HCT116 (cell line): ENCODE results near the gene PGA4. TPM values are rescaled to one million over a fixed set of nuclear protein-coding genes. Genes with fewer than 3 reads are reported as not detected.

ENCODE experiments used
- ATAC-seq: fragments of 200-7000 bp; cut with Tn5 transposase; 2 replicates; pipeline ENCODE4 v1.9.1; 2020; ENCODE audit warnings: mild to moderate bottlenecking, moderate library complexity
- BruUV-seq: library from RNA; stranded (reverse); fragments of 400-500 nt; replicated peaks from 2 replicates; lab custom pipeline; 2021; lab: Mats Ljungman, UMichigan
- CTCF ChIA-PET: fragments of 300-600 bp; sonication (Branson Sonifier 250); formaldehyde crosslinking; loops from one replicate; lab custom pipeline; 2021; ENCODE audit warnings: antibody characterized with exemption; lab: Charles Lee
- POLR2A ChIA-PET: fragments of 300-600, 350-600 bp; sonication (Branson Sonifier 250); formaldehyde crosslinking; loops from one replicate; lab custom pipeline; 2021; ENCODE audit warnings: antibody characterized with exemption; lab: Charles Lee
- RAD21 ChIA-PET, 2 experiments: fragments of 300-600 bp; sonication (Branson Sonifier 250); formaldehyde crosslinking; loops; one replicate each; lab custom pipeline; 2023; ENCODE audit warnings: low total read pairs in 2 of 2; ENCODE audit not compliant: uncharacterized antibody in 2 of 2, unreplicated experiment in 2 of 2, low non-redundant PET in 1 of 2; lab: Charles Lee
- DNase-seq: peaks from one replicate; pipeline ENCODE4 v3.0.0-alpha.2; 2010; ENCODE audit warnings: low read depth, low spot score
- H2AFZ ChIP-seq: fragments of 200-600 bp; shearing (Covaris generic), sonication (generic); 2 replicates; pipeline ENCODE4 v1.6.1; 2017; ENCODE audit warnings: low read depth, mixed run types, mixed read lengths, antibody characterized with exemption, low read length; ENCODE audit not compliant: poor library complexity, severe bottlenecking
- H3K27ac ChIP-seq: 2 replicates; pipeline ENCODE4 v1.5.1; 2012; ENCODE audit warnings: low read depth, low read length
- H3K27me3 ChIP-seq: fragments of 200-600 bp; sonication (generic); 2 replicates; pipeline ENCODE4 v1.6.1; 2016; ENCODE audit warnings: mixed run types, low read length, mixed read lengths; ENCODE audit not compliant: insufficient read depth
- H3K36me3 ChIP-seq, 2 experiments: fragments of 200-500 bp in 1 of 2; fragments of 200-600 bp in 1 of 2; sonication (Bioruptor generic) in 1 of 2; sonication (generic) in 1 of 2; 2 replicates each; pipeline versions ENCODE4 v1.5.1 to v1.6.1; 2014 to 2016; ENCODE audit warnings: low read length in 2 of 2, inconsistent platforms in 1 of 2, mixed read lengths in 1 of 2, mixed run types in 1 of 2; ENCODE audit not compliant: insufficient read depth in 2 of 2, control insufficient read depth in 1 of 2
- H3K4me1 ChIP-seq, 2 experiments: fragments of 200-600 bp in 1 of 2; sonication (generic) in 1 of 2; 2 replicates each; pipeline versions ENCODE4 v1.5.1 to v1.6.1; 2012 to 2017; ENCODE audit warnings: low read length in 2 of 2, inconsistent platforms in 1 of 2, mild to moderate bottlenecking in 1 of 2, mixed read lengths in 1 of 2, mixed run types in 1 of 2, moderate library complexity in 1 of 2; ENCODE audit not compliant: insufficient read depth in 2 of 2, control insufficient read depth in 1 of 2
- H3K4me2 ChIP-seq: fragments of 200-600 bp; sonication (generic); 2 replicates; pipeline ENCODE4 v1.6.1; 2017; ENCODE audit warnings: mixed run types, low read length, mixed read lengths
- H3K4me3 ChIP-seq, 2 experiments: fragments of 200-600 bp in 1 of 2; sonication (generic) in 1 of 2; replicated peaks in 1 of 2; 2 replicates each; pipeline ENCODE4 v1.5.1; 2011 to 2016; ENCODE audit warnings: low read length in 2 of 2, control low read depth in 1 of 2, low read depth in 1 of 2, mild to moderate bottlenecking in 1 of 2, mixed read lengths in 1 of 2, mixed run types in 1 of 2
- H3K79me2 ChIP-seq: fragments of 200-600 bp; sonication (generic); 2 replicates; pipeline ENCODE4 v1.6.1; 2017; ENCODE audit warnings: mild to moderate bottlenecking, mixed run types, low read length, moderate library complexity, mixed read lengths; ENCODE audit not compliant: insufficient read depth
- H3K9ac ChIP-seq: fragments of 200-600 bp; sonication (generic); 2 replicates; pipeline ENCODE4 v1.6.1; 2016; ENCODE audit warnings: low read length, mixed read lengths
- H3K9me2 ChIP-seq: fragments of 200-600 bp; sonication (generic), shearing (Covaris generic); 2 replicates; pipeline ENCODE4 v1.6.1; 2017; ENCODE audit warnings: mixed run types, mild to moderate bottlenecking, moderate library complexity; ENCODE audit not compliant: insufficient read depth
- H3K9me3 ChIP-seq, 2 experiments: fragments of 200-500 bp in 1 of 2; fragments of 200-600 bp in 1 of 2; sonication (Bioruptor generic) in 1 of 2; sonication (generic) in 1 of 2; 2 replicates each; pipeline ENCODE4 v1.6.1; 2014 to 2017; ENCODE audit warnings: low read length in 2 of 2, mixed read lengths in 2 of 2, inconsistent platforms in 1 of 2, low read depth in 1 of 2, mild to moderate bottlenecking in 1 of 2, mixed run types in 1 of 2, moderate library complexity in 1 of 2; ENCODE audit not compliant: control insufficient read depth in 1 of 2, insufficient read depth in 1 of 2
- H4K20me1 ChIP-seq: fragments of 200-600 bp; sonication (generic), shearing (Covaris generic); 2 replicates; pipeline ENCODE4 v1.6.1; 2017; ENCODE audit warnings: mixed run types, mild to moderate bottlenecking, moderate library complexity; ENCODE audit not compliant: insufficient read depth
- CTCF ChIP-seq, 3 experiments: fragments of 200-600 bp in 1 of 3; sonication (generic) in 1 of 3; IDR thresholded peaks in 2 of 3; conservative IDR thresholded peaks in 1 of 3; 2 replicates each; pipeline ENCODE4 v1.5.1; 2012 to 2017; ENCODE audit warnings: low read depth in 2 of 3, low read length in 2 of 3, antibody characterized with exemption in 1 of 3, borderline replicate concordance in 1 of 3, control low read depth in 1 of 3, mild to moderate bottlenecking in 1 of 3, mixed read lengths in 1 of 3, mixed run types in 1 of 3, moderate library complexity in 1 of 3; ENCODE audit not compliant: insufficient read depth in 1 of 3
- MAX ChIP-seq: IDR thresholded peaks from 2 replicates; pipeline ENCODE4 v1.6.1; 2012
- POLR2A ChIP-seq: IDR thresholded peaks from 2 replicates; pipeline ENCODE4 v1.7.0; 2011; ENCODE audit warnings: borderline replicate concordance; ENCODE audit not compliant: insufficient read depth, insufficient read length; ENCODE audit errors: extremely low read depth
- RAD21 ChIP-seq: IDR thresholded peaks from 2 replicates; pipeline ENCODE4 v1.6.1; 2012; ENCODE audit warnings: low read depth, mild to moderate bottlenecking
- REST ChIP-seq: IDR thresholded peaks from 2 replicates; pipeline ENCODE4 v1.6.1; 2012; ENCODE audit warnings: low read depth
- SP1 ChIP-seq: IDR thresholded peaks from 2 replicates; pipeline ENCODE4 v1.6.1; 2012; ENCODE audit warnings: low read depth
- ZBTB33 ChIP-seq: IDR thresholded peaks from 2 replicates; pipeline ENCODE4 v1.6.1; 2011; ENCODE audit warnings: mild to moderate bottlenecking, low read length, moderate library complexity; ENCODE audit not compliant: insufficient replicate concordance; ENCODE audit errors: extremely low read depth
- ZFX ChIP-seq: fragments of 450-650 bp; IDR thresholded peaks from 2 replicates; pipeline ENCODE4 v1.6.1; 2017
- ZNF274 ChIP-seq: fragments of 200-500 bp; sonication (Bioruptor generic); IDR thresholded peaks from 2 replicates; pipeline ENCODE4 v1.6.1; 2014; ENCODE audit warnings: mild to moderate bottlenecking, low read depth, low read length, inconsistent platforms
- intact Hi-C: fragments of 100-400 bp; cut with micrococcal nuclease; formaldehyde crosslinking; loops from 2 replicates; pipeline ENCODE4 v1.10.0; 2022
- total RNA-seq: library from RNA; stranded (reverse); gene quantifications from one replicate; pipeline ENCODE4 v1.2.1, GENCODE V29; 2021; ENCODE audit not compliant: unreplicated experiment

The PGA4 gene
- total RNA-seq, 1 experiment from 2014 or later, result not detected

- DNase-seq (peak; percentile 74), ATAC-seq (peak; percentile 93)
- Histone ChIP-seq H4K20me1 (no peaks in the 10 kb centered on the region), H3K27me3 (no peaks in the 10 kb centered on the region), H3K9me3 (no peaks in the 10 kb centered on the region), H3K4me3 (no peak overlapping the region), H3K27ac (no peak overlapping the region), H3K36me3 (no peaks in the 10 kb centered on the region), H2AFZ (peak overlapping the region; percentile 82), H3K4me1 (no peaks in the 10 kb centered on the region), H3K9me2 (no peaks in the 10 kb centered on the region), H3K9ac (no peak overlapping the region), H3K79me2 (no peaks in the 10 kb centered on the region), H3K4me2 (no peak overlapping the region)
- no TSS peak for BruUV-seq
- ChIA-PET POLR2A (no interaction called here), RAD21 (no interaction called here), CTCF (interaction anchor here (0.6 to 3.2 kb wide), 7 partner anchors 10 to 356 kb away, joined by 3 to 11 read pairs (median 3); partner anchors contain the start of gene CD6)
- TF ChIP-seq RAD21 (peak; percentile 95), MAX (no peak), POLR2A (no peak), CTCF (IDR thresholded peaks at IDR 0.05 in 2 of 3, conservative IDR thresholded peaks at IDR 0.05 in 1 of 3; ENCODE audit: borderline replicate concordance in 1 of 3, insufficient read depth in 1 of 3, low read depth in 2 of 3, low read length in 2 of 3) (peak; percentile 88 to 95 (median 93))
- intact Hi-C loops, result loop anchor here (1.0 to 10.0 kb wide), 6 partner anchors 58 to 413 kb away; partner anchors contain the start of genes CD6 and TMEM109
These were observed 34.5 kb upstream of the PGA4 start for GRCh38 chr11:61187505-61188130.

- intact Hi-C loops, result loop anchor here (5.0 to 10.0 kb wide), 2 partner anchors 108 to 275 kb away; partner anchors contain the start of gene TMEM109
- Histone ChIP-seq H3K4me3 (no peak overlapping the region), H4K20me1 (no peaks in the 10 kb centered on the region), H3K4me2 (no peak overlapping the region), H2AFZ (no peak overlapping the region), H3K36me3 (no peaks in the 10 kb centered on the region), H3K9ac (no peak overlapping the region), H3K9me2 (no peaks in the 10 kb centered on the region), H3K9me3 (no peaks in the 10 kb centered on the region), H3K79me2 (no peaks in the 10 kb centered on the region), H3K27ac (no peak overlapping the region), H3K4me1 (no peaks in the 10 kb centered on the region), H3K27me3 (no peaks in the 10 kb centered on the region)
- ATAC-seq (no peak), DNase-seq (no peak)
- BruUV-seq, result no TSS peak
- ChIA-PET POLR2A (no interaction called here), CTCF (no interaction called here), RAD21 (no interaction called here)
- TF ChIP-seq REST (no peak), RAD21 (no peak), ZNF274 (no peak), MAX (no peak), ZFX (no peak), ZBTB33 (no peak), SP1 (no peak)
These were observed 32.2 kb upstream of the PGA4 start for GRCh38 chr11:61189933-61190332.
